Progenitor cell of endocrine pancreas (in vitro differentiated cells): ENCODE data around the gene SPEM1. TPM values are rescaled to one million over a fixed set of nuclear protein-coding genes. Genes with fewer than 3 reads are reported as not detected.

Experiments
- DNase-seq: peaks from one replicate; pipeline ENCODE4 v3.0.0; 2021; ENCODE audit warnings: low spot score; ENCODE audit not compliant: unreplicated experiment
- H3K27ac Mint-ChIP-seq: 2 replicates; pipeline ENCODE4 v1.8.0; 2021; ENCODE audit warnings: mild to moderate bottlenecking, moderate library complexity, mixed read lengths
- H3K27me3 Mint-ChIP-seq: 2 replicates; pipeline ENCODE4 v1.8.0; 2021; ENCODE audit warnings: mixed read lengths
- H3K36me3 Mint-ChIP-seq: 2 replicates; pipeline ENCODE4 v1.8.0; 2022; ENCODE audit warnings: mixed read lengths; ENCODE audit not compliant: insufficient read depth
- H3K4me1 Mint-ChIP-seq: 2 replicates; pipeline ENCODE4 v1.8.0; 2021; ENCODE audit warnings: low read depth, mixed read lengths
- H3K4me3 Mint-ChIP-seq: 2 replicates; pipeline ENCODE4 v1.8.0; 2021; ENCODE audit warnings: low read depth, mild to moderate bottlenecking, moderate library complexity, mixed read lengths
- H3K9me3 Mint-ChIP-seq: 2 replicates; pipeline ENCODE4 v1.8.0; 2021; ENCODE audit warnings: low read depth, mixed read lengths
- CTCF ChIP-seq: fragments of 200-600 bp; sonication (generic); IDR thresholded peaks from one replicate; pipeline ENCODE4 v1.5.0; 2021; ENCODE audit warnings: antibody characterized with exemption, mild to moderate bottlenecking; ENCODE audit not compliant: unreplicated experiment
- total RNA-seq: library from RNA; stranded (reverse); gene quantifications from 2 replicates; pipeline ENCODE4 v1.2.1, GENCODE V29; 2021

SPEM1 gene
- total RNA-seq, 1 donor from 2014 or later, result not detected

GRCh38 chr17:7435676-7436555 is 15.8 kb downstream of the SPEM1 start:
- H3K9me3 Mint-ChIP-seq, result no peaks in the 10 kb centered on the region
- peak; percentile 43 for DNase-seq
- peaks cover 22% of the 10 kb centered on the region for H3K4me1 Mint-ChIP-seq
- H3K27me3 Mint-ChIP-seq, result peaks cover 32% of the 10 kb centered on the region
- peak; percentile 51 for TF ChIP-seq CTCF
- peak overlapping the region; percentile 97 for H3K27ac Mint-ChIP-seq
- no peaks in the 10 kb centered on the region for H3K36me3 Mint-ChIP-seq
- peak overlapping the region; percentile 86 for H3K4me3 Mint-ChIP-seq

GRCh38 chr17:7436556-7437368 is 16.6 kb downstream of the SPEM1 start:
- peak overlapping the region; percentile 97 for H3K27ac Mint-ChIP-seq
- peak; percentile 84 for TF ChIP-seq CTCF
- peaks cover 39% of the 10 kb centered on the region for H3K27me3 Mint-ChIP-seq
- H3K4me3 Mint-ChIP-seq, result peak overlapping the region; percentile 86
- DNase-seq, result peak; percentile 80
- no peaks in the 10 kb centered on the region for H3K36me3 Mint-ChIP-seq
- peaks cover 23% of the 10 kb centered on the region for H3K4me1 Mint-ChIP-seq
- no peaks in the 10 kb centered on the region for H3K9me3 Mint-ChIP-seq

- H3K27me3 Mint-ChIP-seq, result peaks cover 44% of the 10 kb centered on the region
- no peaks in the 10 kb centered on the region for H3K9me3 Mint-ChIP-seq
- H3K4me3 Mint-ChIP-seq, result peak overlapping the region; percentile 56
- no peak for TF ChIP-seq CTCF
- H3K4me1 Mint-ChIP-seq, result peaks cover 23% of the 10 kb centered on the region
- no peaks in the 10 kb centered on the region for H3K36me3 Mint-ChIP-seq
- no peak for DNase-seq
- H3K27ac Mint-ChIP-seq, result no peak overlapping the region
Observed at GRCh38 chr17:7437369-7437863, 17.3 kb downstream of the SPEM1 start.

GRCh38 chr17:7437950-7438614 is 18.0 kb downstream of the SPEM1 start:
- no peak for TF ChIP-seq CTCF
- Mint-ChIP-seq H3K4me1 (peaks cover 23% of the 10 kb centered on the region), H3K4me3 (peak overlapping the region; percentile 56), H3K36me3 (no peaks in the 10 kb centered on the region), H3K27ac (peak overlapping the region; percentile 68), H3K27me3 (peaks cover 49% of the 10 kb centered on the region), H3K9me3 (no peaks in the 10 kb centered on the region)
- DNase-seq, result no peak
